ENCODE measurements around the gene NR1H2.

DNA sequence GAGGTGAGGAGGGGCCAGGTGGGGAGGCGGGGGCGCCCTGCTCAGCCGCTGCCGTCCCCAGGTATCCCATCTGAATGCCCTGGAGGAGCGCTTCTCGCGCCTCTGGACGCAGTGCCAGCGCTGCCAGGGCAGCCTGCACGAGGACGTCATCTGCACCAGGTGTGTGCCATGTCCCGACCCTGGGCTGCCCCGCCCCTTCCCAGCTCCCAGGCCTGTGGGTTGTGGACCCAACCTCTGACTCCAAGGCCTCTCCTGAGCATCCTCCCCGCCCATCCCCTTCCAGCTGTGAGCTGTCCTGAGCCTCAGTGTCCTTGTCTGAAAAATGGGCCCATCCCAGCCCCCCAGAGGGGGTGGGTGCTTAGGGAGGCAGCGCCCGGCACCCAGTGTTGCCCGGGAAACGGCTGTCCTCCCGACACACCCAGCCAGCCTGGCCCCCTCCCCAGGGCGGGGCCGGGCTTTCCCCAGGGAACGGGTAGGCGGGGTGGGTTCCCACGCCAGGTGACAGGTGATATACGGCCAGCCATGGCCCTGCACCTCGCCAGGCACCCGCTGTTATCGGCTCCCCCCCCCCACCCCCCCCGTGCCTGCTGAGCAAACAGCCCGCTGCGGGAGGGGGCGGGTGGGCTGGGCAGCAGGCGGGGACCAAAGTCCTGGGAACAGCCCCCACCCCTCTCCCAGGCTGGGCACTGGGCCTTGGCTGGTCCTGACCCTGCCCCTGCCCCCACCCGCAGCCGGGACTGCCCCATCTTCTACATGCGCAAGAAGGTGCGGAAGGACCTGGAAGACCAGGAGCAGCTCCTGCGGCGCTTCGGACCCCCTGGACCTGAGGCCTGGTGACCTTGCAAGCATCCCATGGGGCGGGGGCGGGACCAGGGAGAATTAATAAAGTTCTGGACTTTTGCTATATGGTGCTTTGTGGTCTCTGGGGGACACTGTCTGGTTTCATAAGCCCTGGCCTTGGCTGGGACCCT is 41.1 kb downstream of the NR1H2 start:
- TF ChIP-seq, protein P1, sequence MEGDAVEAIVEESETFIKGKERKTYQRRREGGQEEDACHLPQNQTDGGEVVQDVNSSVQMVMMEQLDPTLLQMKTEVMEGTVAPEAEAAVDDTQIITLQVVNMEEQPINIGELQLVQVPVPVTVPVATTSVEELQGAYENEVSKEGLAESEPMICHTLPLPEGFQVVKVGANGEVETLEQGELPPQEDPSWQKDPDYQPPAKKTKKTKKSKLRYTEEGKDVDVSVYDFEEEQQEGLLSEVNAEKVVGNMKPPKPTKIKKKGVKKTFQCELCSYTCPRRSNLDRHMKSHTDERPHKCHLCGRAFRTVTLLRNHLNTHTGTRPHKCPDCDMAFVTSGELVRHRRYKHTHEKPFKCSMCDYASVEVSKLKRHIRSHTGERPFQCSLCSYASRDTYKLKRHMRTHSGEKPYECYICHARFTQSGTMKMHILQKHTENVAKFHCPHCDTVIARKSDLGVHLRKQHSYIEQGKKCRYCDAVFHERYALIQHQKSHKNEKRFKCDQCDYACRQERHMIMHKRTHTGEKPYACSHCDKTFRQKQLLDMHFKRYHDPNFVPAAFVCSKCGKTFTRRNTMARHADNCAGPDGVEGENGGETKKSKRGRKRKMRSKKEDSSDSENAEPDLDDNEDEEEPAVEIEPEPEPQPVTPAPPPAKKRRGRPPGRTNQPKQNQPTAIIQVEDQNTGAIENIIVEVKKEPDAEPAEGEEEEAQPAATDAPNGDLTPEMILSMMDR (IDR thresholded peaks at IDR 0.05) = no peak
- no peak for TF ChIP-seq POLR2A (IDR thresholded peaks at IDR 0.05)
